ENCODE data around the gene FSTL4. TPM values are rescaled to one million over a fixed set of nuclear protein-coding genes. Genes with fewer than 3 reads are reported as not detected.
"Not testable (repeated sequence)": the region's sequence is repeated elsewhere in the genome, so short reads cannot be mapped to it uniquely, and the experiment has no call there.

The FSTL4 gene
- total RNA-seq, 1 donor from 2014 or later, result 0.20 TPM

DNA sequence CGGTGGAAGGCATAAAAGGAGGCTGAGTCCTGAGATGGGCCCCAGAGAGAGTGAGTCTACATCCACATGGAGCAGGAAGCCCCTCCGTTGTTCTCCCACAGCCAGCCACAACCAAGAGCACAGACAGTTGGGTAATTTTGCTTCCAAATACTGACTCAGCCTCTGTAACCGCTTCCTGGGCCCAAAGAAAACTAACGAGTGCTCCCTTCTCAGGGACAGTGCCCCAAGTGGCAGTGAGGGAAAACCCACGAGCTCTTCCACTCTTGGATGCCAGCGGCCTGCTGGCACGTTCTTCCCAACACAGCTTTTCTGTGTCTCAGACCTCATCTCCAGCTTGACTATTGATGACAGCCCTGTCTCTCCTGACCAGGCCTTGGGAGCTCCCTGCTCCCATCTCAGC, 207.6 kb downstream of the FSTL4 start:
- no peak for DNase-seq (ENCODE audit: low read depth in 2 of 2)

DNA sequence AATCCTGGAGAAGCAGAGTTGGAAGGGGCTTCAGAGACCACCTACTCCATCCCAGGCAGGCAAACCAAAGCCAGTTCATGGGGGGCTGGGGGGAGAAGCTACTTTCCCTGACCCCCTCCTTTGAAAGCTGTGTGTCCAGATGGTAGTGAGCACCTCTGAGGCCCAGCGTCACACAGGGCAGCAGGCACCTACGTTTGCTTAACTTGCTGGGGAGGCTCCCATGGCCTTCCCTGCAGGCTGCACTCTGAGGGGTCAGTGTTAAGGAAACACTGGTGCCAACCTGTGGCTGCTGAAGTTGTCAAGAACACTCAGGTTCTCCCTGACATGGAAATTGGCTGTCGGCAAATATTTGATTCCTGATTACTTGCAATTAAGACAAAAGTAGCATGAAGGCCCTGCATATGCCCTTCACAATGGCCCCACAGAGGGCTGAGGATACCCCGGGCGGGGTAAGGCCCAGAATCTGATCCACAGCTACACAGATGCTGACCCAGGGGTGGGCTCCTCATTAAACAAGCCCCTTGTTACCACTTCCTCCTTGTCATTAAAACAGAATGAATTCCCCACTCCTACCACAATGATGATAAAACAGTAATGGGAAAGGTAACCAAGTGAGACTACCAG, 208.5 kb downstream of the FSTL4 start:
- no peak for DNase-seq (ENCODE audit: low read depth in 2 of 2)

DNA sequence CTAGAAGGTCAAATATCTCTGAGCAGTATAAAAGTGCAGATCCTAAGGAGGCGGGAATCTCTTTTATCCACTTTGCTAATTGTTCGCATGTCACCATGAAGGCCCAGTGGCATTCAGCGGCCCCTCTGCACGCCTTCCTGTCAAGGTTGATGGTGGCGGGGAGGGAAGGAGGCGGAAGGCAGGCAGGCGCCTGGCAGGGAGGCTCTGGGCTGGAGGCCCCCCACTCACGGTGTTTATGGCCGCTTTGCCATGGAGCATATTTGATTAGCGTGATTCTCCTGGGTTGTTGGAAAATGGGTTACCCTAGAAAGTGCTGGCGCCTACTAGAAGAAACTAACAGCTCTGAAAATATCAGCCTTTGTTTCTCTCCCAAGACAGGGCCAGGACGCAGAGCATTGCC, 209.6 kb downstream of the FSTL4 start:
- DNase-seq (ENCODE audit: low read depth in 2 of 2), result no peak

DNA sequence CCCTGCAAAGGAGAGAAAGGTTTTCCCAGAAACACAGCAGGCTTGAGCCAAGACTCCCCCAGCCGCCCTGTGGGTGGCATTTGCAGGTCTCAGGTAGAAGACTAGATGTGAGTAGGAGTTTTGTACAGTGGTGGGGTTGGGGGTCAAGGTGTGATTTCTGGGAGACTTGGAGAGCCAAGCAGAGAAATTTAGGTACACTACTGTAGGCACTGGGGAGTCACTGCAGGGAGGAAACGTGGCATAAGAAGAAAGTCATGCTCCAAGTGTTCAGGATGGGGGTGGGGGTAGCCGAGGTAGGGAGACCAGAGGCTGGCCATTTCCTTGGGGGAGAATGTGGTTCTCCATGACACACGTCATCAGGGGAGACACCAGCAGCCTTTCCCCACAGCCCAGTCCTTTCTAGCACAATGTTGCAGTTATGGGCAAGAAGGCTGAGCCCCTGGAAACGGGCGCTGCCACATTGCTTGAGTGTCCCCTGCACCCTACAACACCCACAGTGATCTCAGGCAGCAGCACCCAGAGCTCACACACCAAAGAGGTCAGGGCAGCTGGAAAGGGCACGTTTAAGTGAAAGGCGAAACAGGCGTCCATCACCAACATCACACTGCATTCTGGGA, 210.5 kb downstream of the FSTL4 start:
- DNase-seq (ENCODE audit: low read depth in 2 of 2), result no peak

DNA sequence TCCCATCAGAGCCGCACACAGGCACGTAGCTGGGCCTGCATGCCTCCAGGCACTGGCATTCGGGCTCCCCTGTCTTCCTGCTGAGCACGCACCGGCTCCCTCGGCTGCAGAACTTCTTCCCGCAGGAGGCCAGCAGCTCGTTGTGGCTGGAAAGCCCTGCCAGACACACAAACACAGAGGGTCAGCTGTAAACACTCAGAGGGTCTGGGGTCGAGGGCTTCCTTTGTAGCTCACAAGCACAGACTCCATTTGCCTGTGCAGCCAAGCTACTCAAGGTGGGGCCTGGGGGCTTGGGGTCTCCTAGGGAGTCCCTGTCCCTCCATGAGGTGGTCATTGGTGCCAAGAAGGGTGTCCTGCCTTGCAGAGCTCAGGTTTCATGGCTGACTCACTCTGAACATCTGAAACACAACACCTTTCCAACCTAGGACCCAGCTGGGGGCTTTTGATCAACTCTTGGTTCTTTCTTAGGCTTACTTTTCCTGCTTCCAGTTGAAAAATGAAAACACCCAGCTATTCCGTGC, 211.4 kb downstream of the FSTL4 start:
- no peak for DNase-seq (ENCODE audit: low read depth in 2 of 2)

DNA sequence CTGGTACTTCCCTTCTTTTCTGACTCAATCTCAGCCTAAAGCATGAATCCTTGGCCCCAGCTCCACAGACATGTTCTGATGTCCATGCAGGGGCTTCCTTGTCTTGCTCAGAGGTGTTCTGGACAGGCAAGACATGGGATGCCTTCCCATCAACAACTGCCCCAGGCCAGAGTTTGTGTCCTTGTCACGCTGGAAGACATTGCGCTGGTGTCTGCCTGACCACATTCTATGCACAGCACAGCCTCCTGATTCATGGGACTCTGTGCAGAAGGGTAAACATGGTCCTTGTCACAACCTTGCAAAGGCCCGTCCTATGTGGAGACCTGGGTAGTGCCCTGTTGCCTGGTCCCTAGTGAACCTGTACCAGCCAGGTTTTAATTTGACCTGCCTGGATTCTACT, 212.2 kb downstream of the FSTL4 start:
- DNase-seq (ENCODE audit: low read depth in 2 of 2), result no peak

DNA sequence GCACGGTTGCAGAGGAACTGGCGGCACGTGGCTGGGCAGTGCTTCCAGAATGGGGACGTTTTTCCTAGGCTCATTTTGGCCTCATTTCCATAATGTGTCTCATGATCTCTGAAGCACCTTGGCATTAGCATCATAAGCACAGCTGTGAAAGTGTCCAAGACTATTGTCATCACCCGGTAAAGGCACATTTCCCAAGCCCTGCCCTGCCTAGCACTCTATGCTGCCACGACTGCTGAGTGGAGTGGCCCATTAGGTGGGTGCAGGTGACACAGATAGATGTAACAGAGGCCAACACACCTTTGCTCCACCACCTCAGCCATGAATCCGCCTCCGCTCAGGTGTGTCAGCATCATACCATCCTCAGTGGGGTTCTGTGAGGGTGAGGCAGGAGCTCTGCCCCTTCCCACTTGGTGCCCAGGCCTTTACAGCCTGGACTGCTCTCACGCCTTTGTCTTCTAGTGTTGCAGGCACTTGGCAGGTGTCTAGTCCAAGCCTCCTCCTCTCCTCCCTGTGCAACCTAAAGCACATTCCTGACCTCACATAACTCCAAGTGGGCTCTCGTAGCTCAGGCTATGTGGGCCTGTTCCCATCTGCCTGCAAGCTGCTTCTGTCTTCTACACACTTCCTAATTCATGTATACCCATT, 213.0 kb downstream of the FSTL4 start:
- DNase-seq (ENCODE audit: low read depth in 2 of 2), result no peak

DNA sequence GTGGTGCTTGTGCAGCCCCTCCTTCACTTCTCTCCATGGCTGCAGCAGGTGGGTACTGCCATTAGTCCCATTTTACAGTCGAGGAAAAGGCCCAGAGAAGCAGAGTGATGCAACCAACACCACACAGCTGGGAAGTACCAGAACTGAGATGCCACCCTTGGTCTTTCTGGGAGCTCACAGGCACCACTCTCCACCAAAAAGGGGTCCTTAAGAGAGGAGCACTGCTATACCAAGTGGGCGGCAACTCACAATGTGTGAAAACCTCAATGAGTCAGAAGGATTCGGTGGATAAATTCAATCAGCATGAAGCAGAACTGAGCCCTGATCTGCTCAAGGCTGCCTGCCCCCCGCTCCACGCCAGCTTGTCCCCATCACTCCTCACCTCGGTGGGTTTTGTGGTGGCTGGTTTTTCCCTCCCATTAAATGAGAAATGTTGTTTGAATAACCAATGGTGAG, 213.7 kb downstream of the FSTL4 start:
- DNase-seq (ENCODE audit: low read depth in 2 of 2), result no peak

DNA sequence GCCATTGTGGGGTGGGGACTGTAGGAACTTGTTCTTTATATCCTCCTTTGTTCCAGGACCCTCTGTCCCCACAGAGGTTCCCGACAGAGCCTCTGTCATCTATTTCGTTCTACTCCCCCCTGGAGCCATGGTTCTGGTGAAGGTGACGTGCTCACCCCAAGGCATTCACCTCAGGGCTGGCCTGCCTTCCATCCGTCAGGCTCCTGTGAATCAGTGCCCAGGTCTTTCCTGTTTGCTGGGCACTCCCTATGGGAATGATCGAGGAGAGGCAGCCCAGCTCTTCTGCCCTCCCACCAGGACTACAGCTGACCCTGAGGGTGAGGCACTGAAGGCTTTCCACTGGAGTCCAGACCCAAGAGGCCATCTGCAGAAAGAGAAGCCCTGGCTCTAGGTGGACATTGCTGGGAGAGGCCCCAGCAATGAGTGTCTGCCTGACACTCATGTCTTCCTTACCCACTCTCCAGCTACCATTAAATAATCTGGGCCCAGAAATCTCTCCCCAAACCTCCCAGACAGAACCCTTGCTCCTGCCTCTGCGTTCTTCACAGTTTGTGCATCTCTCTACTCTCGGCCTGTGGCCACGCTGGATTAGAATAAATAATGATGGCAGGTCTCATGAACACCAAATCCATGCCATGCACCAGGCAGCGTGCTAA, 214.2 kb downstream of the FSTL4 start:
- no peak for DNase-seq (ENCODE audit: low read depth in 2 of 2)

DNA sequence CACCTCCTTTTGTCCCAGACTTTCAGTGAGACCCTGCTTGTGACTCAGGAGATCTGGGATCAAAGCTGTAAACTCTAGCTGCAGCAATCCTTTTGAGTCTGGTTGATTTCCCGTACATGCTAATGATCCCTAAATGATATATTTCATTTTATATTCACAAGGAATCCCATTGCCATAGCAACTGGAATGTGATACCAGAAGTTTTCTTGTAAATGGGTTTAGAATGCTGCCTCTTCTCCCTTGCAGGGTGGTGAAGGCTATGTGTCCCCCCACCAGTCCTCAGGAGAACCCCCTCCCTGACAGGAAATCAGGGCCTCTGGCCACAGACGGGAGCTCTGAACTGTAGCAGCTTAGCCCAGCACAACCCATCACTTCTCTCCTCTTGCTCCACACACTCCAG, 215.0 kb downstream of the FSTL4 start:
- DNase-seq (ENCODE audit: low read depth in 2 of 2), result no peak

DNA sequence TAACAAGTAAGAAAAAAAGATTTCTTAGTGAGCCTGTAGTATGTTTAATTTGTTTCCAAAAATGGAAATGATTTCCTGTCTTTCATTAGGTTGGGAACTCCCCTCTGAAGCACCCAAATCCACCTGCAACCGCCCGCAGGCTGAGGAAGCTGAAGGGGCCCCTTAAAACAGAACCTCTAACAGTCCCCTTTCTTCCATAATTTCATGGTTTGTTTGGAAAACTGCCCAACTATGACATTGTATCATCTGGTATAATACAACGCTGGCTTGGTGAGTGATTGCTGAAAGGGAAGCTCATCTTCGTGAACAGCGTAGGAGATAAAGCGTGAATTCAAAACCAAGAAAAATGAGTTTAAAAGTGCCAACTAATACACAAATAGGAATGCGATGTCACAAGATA, 215.5 kb downstream of the FSTL4 start:
- DNase-seq (ENCODE audit: low read depth in 2 of 2), result peak in 1 of 2 donors; percentile 69

DNA sequence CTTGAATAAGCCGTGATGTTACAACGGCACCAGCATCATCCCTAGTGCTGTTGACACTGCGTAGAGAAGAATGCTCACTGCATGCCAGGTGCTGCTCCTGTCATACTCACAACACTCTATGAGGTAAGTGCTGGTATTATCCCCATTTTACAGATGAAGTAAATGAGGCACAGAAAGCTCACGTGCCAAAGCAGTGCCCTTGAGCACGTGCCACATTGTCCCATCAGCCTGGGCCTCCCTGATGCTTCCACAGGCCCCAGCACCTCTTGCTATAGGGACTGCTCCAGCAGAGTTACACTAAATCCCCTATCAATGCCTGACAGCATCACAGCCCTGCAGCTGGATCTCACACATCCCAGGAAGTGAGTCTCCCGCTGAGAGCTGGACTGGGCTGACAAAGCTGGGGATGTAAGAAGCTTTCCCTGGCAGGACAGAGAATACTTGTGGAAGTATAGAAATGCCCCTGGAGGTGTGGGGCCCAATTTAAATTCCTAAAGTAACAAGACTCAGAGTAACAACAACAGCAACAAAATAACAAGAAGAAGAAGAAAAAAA, 216.1 kb downstream of the FSTL4 start:
- DNase-seq (ENCODE audit: low read depth in 2 of 2), result no peak

DNA sequence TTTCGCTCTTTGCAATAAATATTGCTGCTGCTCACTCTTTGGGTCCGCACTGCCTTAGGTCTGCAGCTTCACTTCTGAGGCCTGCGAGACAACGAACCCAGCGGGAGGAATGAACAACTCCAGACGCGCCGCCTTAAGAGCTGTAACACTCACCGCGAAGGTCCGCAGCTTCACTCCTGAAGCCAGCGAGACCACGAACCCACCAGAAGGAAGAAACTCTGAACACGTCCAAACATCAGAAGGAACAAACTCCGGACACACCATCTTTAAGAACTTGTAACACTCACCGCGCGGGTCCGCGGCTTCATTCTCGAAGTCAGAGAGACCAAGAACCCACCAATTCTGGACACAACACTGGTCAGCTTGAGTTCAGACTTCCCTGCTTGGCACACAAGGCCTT, 217.1 kb downstream of the FSTL4 start:
- not testable (repeated sequence) for DNase-seq (ENCODE audit: low read depth in 2 of 2)

DNA sequence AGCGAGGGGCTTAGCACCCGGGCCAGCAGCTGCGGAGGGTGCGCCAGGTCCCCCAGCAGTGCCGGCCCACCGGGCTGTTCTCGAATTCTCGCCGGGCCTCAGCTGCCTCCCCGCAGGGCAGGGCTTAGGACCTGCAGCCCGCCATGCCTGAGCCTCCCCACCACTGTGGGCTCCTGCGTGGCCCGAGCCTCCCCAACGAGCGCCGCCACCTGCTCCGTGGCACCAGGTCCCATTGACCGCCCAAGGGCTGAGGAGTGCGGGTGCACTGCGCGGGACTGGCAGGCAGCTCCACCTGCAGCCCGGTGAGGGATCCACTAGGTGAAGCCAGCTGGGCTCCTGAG, 217.9 kb downstream of the FSTL4 start:
- not testable (repeated sequence) for DNase-seq (ENCODE audit: low read depth in 2 of 2)

DNA sequence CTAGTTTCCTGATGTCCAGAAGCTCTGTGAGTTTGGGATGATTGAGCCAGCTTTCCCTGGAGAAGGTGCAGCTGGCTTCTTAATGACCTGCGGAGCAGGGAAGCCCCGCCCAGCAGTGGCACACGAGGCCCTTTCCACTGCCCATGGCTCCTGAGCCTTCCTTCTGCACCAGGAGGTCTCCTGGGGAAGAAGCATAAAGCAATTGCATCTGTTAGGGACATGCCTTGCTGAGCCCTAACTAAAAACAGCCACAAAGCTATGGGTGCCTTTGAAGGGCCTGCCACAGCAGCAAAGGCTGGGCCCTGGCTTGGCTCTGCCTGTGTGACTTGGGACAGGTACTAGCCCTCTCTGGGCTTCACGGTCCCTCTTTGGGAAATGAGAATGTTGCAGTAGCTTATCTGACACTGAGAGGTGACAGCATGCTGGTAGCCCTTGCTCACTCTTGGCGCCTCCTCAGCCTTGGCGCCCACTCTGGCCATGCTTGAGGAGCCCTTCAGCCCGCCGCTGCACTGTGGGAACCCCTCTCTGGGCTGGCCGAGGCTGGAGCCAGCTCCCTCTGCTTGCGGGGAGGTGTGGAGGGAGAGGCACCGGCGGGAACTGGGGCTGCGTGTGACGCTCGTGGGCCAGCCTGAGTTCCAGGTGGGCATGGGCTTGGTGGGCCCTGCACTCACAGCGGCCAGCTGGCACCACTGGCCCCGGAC, 218.4 kb downstream of the FSTL4 start:
- DNase-seq (ENCODE audit: low read depth in 2 of 2), result no peak

DNA sequence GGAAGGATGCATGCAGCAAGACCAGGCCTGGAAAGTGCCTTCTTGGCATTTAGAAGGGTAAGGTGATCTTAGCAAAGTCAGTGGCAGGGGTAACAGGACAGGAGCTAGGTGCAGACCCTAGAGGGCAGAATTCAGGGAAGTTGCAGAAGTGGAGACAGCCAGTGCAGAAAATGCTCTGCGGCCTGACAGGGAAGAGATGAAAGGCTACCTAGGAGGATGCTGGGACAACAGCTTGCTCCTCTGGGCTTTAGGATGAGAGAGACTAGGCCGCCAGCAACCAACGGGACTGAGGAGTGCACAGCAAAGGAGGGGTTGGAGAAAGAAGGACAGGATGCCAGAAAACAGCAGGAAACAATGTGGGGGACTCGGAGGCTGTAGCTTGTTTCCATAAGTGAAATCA, 219.9 kb downstream of the FSTL4 start:
- no peak for DNase-seq (ENCODE audit: low read depth in 2 of 2)

DNA sequence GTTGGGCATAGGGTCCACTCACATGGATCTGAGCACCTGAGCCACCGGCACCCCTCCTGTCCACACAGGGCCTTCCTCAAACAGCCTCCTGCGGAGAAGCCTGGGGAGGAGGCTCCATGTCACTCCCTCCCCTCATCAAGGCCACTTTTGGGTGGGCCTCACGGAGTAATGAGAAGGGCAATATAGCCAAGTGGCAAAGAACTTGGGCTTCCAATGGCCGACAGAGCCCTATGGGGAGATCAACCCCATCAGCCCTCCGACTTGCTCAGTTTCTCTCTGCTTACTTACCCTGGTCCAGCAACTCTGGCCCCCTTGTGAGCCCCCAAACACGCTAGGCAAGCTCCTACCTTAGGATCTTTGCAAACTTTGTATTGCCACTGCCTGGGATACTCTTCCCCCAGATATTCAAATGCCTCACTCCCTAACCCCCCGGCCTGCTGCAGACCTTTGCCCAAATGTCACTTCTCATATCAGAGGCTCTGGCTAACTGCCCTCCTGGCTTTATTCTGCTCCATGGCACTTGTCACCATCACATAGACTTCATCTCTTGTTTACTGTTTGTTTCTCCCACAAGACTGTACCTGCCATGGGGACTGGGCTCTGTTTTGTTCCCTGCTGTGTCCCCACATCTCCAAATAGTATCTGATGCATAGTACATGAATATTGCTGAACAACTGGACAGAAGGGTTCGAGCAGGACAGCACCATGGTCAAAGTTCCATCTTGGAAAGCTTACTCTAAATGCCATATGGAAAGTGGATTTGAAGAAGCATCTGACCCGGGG, 220.8 kb downstream of the FSTL4 start:
- DNase-seq (ENCODE audit: low read depth in 2 of 2), result no peak

DNA sequence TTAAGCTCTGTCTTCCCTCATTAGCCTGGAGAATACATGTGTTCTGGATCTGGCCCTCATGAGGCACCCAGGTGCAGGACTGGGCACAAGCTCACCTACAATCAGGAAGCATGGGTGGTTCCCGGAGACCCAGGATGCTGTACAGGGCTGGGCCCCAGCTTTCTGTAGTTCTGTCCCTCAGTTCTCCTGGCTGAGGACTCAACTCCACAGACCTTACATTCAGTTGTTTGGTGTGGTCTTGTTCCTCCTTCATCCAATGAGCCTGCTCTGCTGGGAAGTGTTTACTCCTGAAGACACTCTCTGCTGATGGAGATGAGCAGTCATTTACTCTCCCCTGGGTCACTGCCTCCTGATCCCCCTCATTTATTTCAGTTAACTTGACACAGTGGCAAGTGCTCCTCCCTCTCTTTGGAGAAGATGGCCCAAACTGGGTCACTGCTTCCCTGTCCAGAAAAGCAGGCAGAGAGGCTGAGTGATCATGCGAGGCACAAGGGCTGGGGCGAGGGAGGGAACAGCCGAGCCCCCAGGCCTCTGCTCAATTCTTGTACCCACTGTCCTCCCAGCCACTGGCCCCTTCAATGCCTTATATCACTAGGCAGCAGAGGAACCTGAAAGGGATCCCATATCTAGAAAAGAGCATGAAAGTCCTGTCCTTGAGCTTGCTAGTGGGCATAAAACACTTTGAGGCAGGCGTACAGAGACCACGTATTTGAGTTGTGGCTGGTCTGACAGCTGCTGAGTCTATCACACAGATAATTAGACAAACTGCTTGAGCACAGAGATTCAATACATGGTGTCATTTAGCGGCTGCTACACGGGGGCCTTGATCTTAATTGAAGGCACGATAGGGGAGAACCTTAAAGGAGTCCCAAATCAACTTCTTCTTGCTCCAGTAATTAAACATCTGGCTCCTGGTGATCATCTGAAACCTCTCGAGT, 221.7 kb downstream of the FSTL4 start:
- DNase-seq (ENCODE audit: low read depth in 2 of 2), result no peak

DNA sequence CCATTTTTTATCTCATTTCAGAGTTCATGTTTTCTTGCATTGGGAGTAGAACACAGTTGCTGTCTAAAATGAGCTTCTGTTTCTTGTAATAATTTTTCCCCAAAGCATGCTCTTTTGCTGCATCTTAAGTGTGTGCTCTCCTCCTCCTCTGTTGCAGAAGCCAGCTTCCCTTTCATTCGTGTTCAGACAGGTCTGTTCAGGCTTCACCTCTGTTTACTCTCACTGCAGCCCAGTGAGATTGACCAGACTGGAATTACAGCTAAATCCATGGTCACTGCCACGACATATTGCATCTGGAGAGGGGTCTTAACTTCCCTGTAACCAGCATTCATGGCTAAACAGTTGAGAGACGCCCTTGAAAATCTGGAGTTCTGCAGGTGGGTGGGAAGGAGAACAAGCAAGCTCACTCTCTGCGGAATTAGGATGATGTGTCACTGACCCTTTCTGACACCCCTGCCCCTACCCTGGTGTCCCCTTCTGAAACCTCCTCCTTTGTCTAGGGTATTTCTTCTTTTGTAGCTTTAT, 223.2 kb downstream of the FSTL4 start:
- DNase-seq (ENCODE audit: low read depth in 2 of 2), result no peak
